ENCODE measurements around the gene PRKAG2. TPM values are rescaled to one million over a fixed set of nuclear protein-coding genes. Genes with fewer than 3 reads are reported as not detected.

The PRKAG2 gene
- total RNA-seq, 1 donor from 2014 or later = 17.9 TPM

GRCh38 chr7:151592868-151593486, 283.9 kb downstream of the PRKAG2 start:
- H3K27ac Mint-ChIP-seq = no peak overlapping the region
- no peak for DNase-seq (ENCODE audit: extremely low spot score, unreplicated experiment)
- no peak for TF ChIP-seq CTCF (conservative IDR thresholded peaks at IDR 0.05)

GRCh38 chr7:151592330-151592729, 284.6 kb downstream of the PRKAG2 start:
- H3K9me3 Mint-ChIP-seq = no peaks in the 10 kb centered on the region
- DNase-seq (ENCODE audit: extremely low spot score, unreplicated experiment) = no peak
- H3K4me3 Mint-ChIP-seq = no peak overlapping the region
- no peak for TF ChIP-seq CTCF (conservative IDR thresholded peaks at IDR 0.05)
- peaks cover 4% of the 10 kb centered on the region for H3K36me3 Mint-ChIP-seq
- no peaks in the 10 kb centered on the region for H3K27me3 Mint-ChIP-seq
- H3K27ac Mint-ChIP-seq = no peak overlapping the region
- no peaks in the 10 kb centered on the region for H3K4me1 Mint-ChIP-seq (ENCODE audit: unreplicated experiment)

More at GRCh38 chr7:151592868-151593486, 283.9 kb downstream of the PRKAG2 start:
- Mint-ChIP-seq H3K9me3 (no peaks in the 10 kb centered on the region), H3K4me1 (ENCODE audit: unreplicated experiment) (no peaks in the 10 kb centered on the region), H3K36me3 (peaks cover 4% of the 10 kb centered on the region), H3K4me3 (no peak overlapping the region), H3K27me3 (no peaks in the 10 kb centered on the region)

- H3K36me3 Mint-ChIP-seq = peaks cover 4% of the 10 kb centered on the region
- H3K4me3 Mint-ChIP-seq = no peak overlapping the region
- H3K27ac Mint-ChIP-seq = no peak overlapping the region
- TF ChIP-seq CTCF (conservative IDR thresholded peaks at IDR 0.05) = no peak
- H3K4me1 Mint-ChIP-seq (ENCODE audit: unreplicated experiment) = no peaks in the 10 kb centered on the region
- H3K9me3 Mint-ChIP-seq = no peaks in the 10 kb centered on the region
- no peaks in the 10 kb centered on the region for H3K27me3 Mint-ChIP-seq
- DNase-seq (ENCODE audit: extremely low spot score, unreplicated experiment) = no peak
Observed at GRCh38 chr7:151591866-151592265, 285.0 kb downstream of the PRKAG2 start.

GRCh38 chr7:151590850-151591771, 285.8 kb downstream of the PRKAG2 start:
- Mint-ChIP-seq H3K27ac (no peak overlapping the region), H3K4me1 (ENCODE audit: unreplicated experiment) (no peaks in the 10 kb centered on the region), H3K27me3 (no peaks in the 10 kb centered on the region), H3K36me3 (peaks cover 4% of the 10 kb centered on the region), H3K4me3 (no peak overlapping the region), H3K9me3 (no peaks in the 10 kb centered on the region)
- DNase-seq (ENCODE audit: extremely low spot score, unreplicated experiment) = no peak
- no peak for TF ChIP-seq CTCF (conservative IDR thresholded peaks at IDR 0.05)

- H3K4me3 Mint-ChIP-seq = no peak overlapping the region
- H3K27ac Mint-ChIP-seq = no peak overlapping the region
Observed at GRCh38 chr7:151590071-151590849, 286.7 kb downstream of the PRKAG2 start.

More at GRCh38 chr7:151590071-151590849, 286.7 kb downstream of the PRKAG2 start:
- Mint-ChIP-seq H3K9me3 (no peaks in the 10 kb centered on the region), H3K27me3 (no peaks in the 10 kb centered on the region), H3K4me1 (ENCODE audit: unreplicated experiment) (no peaks in the 10 kb centered on the region), H3K36me3 (peaks cover 4% of the 10 kb centered on the region)
- DNase-seq (ENCODE audit: extremely low spot score, unreplicated experiment) = no peak
- no peak for TF ChIP-seq CTCF (conservative IDR thresholded peaks at IDR 0.05)

Measured in type B pancreatic cell (in vitro differentiated cells).